ELR (cell line): Measurements from ENCODE around the gene DACT2.
"Not testable (repeated sequence)": the region's sequence is repeated elsewhere in the genome, so short reads cannot be mapped to it uniquely, and the experiment has no call there.

Experiments used
- DNase-seq: peaks from one replicate; pipeline ENCODE4 v3.0.0-alpha.2; 2015; ENCODE audit warnings: low read depth

DACT2 gene

GRCh38 chr6:168318579-168319278, 848 bp downstream of the DACT2 start:
- no peak for DNase-seq

DNA sequence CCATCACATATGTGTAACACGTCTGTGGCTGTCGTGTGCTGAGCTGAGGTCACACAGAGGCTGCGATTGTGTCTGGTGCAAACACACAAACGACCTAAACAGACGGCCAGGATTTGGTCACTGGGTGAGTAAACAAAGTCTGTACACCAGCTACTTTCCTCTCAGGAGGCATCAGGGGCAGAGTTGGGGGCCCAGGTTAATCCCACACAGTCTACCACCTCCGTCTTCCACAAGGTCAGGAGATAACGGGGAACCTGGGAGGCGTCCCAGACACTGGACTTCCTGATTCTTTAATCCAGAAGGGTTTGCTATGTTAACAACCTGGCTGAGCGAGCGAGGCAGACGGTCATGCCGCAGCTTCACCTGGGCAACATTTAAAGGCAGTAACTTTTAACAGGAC, 1.5 kb downstream of the DACT2 start:
- DNase-seq = no peak

DNA sequence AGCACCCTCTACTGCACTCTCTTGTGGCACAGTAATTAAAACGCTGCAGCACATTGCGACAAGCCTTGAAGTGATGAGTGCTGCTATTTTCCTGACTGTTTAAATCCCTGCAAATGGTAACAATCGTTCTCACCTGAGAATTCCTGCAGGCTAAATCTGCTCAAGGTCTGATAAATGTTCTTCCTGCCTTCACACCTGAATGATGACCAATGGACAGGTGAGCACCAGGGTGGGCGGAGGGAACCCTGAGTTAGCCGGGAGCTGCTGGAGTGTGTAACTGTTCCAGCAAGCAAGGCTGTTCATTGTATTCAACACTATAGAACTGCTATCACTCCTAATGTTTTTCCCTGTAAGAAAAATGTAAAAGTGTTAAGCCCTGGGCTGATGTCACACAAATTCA, 4.0 kb downstream of the DACT2 start:
- no peak for DNase-seq

DNA sequence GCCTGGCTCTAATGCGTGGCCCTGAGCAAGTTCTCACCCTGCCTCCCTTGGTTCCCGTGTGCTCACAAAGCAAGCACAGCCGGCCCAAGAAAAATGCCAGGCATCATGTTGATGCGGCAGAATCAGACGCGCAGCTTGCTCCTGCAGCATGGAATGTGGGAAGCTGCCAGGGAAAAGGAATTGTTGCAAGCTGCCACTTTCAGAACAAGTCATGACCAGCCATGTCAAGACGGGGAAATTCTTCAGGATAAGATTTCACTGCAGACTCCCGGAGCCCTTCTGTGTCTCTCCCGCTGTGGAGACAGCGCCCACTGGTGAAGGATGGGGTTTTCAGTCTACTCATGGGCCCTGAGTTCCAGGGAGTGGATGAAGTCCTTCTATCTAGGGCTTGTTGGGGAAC, 4.6 kb downstream of the DACT2 start:
- DNase-seq = no peak

GRCh38 chr6:168314021-168314420, 5.6 kb downstream of the DACT2 start:
- DNase-seq = no peak

DNA sequence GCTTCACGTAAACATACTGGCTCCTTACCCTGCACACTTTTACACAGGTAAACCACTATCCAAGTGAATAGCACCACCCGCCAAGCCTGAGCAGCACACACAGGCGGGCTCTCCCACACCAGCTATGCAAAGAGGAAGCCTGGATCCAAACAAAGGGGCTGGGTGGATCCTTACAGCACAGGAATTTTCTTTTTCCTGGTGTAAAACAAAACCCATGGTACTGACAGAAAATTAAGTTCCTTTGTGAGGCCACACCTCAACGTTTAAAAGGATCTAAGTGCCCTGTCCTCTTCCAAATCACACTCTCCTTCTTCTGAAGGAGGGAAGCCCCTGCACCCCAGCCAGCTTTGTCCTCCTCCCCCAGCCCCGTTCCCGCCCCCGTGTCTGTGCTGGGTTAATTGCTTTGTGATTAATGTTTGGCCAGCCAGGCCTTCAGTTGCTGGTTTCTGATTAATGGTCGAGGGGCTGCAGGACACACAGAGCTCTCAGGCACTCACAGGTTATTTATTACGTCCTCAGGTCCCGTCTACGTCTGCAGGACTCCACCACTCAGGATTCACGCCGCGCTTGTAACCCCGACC, 6.1 kb downstream of the DACT2 start:
- DNase-seq = no peak

DNA sequence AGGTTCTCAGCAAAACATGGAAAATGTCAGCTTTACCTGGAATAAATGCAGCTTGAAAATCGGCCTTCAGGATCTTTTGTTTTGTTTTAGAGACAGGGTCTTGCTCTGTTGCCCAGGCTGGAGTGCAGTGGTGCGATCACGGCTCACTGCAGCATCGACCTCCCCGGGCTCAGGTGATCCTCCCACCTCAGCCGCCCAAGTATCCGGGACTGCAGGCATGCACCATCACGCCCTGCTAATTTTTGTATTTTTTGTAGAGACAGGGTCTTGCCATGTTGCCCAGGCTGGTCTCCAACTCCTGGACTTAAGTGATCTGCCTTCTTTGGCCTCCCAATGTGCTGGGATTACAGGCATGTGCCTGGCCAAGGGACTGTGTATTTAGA, 7.5 kb downstream of the DACT2 start:
- not testable (repeated sequence) for DNase-seq

- no peak for DNase-seq
These were observed 8.0 kb downstream of the DACT2 start for GRCh38 chr6:168311410-168312124.

DNA sequence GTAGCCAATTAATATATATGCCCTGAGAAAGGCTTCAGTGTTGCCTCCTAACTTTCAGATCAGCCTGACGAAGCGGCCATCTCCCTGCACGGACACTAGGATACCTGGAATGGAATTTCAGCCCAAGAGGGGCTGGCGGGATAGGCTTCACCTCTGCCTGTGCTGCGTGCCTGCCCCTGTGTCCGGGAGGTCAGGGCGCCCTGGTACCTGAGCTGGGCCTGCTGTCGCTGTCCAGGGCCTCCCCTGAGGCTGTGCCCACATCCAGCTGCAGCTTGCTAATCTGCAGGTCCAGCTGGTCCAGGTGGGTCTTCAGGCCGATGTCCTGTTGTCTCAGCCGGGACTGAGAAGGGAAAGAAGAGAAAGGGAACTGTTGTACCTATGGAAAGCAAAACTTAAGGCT, 8.6 kb downstream of the DACT2 start:
- no peak for DNase-seq

- DNase-seq = no peak
These were observed 9.2 kb downstream of the DACT2 start for GRCh38 chr6:168310403-168310802.

GRCh38 chr6:168309997-168310396, 9.6 kb downstream of the DACT2 start:
- DNase-seq = no peak

GRCh38 chr6:168309183-168309582, 10.4 kb downstream of the DACT2 start:
- DNase-seq = no peak

- DNase-seq = no peak
These were observed 11.0 kb downstream of the DACT2 start for GRCh38 chr6:168308390-168309144.

DNA sequence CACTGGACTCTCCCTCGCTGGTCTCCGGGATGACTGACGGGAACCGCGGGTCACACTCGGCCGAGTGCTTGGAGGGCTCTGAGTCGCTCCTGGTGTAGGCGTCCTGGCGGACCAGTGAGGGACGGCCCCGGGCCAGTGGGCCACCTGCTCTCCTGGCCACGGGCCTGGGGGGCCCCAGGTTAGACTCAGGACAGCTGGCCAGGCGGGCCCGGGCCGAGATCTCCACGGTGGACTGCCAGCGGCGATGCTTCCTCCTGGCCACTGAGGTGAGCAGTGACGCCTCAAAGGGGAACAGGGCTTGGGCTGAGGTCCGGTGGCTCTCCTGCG, 11.9 kb downstream of the DACT2 start:
- no peak for DNase-seq

DNA sequence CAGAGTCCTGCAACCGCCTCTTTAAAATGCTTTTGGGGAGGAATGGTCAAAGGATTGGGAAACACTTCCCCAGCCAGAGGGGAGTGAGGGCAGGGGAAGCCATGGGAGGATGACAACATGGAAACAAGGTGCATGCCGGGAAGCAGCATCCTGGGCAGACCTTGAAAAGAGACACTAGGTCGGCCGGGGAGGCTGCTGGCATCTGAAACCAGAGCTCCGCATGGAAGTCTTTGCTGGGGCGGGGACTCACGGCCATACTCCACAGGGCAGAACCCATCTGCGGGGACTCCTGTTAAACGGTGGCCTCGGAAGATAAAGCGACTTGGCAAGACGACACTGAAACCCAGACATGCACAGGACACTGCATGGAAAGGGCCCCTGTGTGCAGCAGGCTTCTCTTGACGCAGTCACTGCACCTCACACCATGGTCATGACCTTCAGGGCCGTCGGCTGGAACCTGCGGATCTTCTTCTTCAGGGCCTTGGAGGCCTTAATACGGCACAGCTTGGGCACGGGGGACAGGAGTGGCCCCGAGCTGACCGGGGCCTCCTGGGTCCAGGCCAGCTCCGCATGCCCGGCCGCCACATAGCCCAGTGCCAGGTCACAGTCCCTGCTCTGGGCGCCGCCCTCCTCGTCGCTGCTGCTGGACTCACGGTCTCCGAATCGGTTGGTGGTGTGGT, 12.4 kb downstream of the DACT2 start:
- no peak for DNase-seq

DNA sequence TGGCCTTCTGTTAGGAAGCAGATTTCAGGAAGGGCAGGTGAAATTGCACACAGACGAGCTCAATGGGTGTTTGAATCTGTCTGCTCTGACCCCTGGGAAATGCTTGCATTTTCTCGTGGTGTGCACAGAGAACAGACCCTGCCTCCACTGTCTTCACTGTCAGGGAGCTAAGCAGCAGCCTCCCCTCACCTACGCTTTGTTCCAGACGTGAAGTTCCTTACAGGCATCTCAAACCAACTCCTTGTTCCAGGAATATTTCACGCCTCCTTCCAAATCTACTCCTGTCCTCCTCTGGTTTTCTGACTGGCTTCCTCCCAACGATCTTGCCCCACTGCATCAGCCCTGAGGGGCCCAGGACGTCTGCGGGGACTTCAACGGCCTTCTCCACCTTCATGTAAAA, 13.7 kb downstream of the DACT2 start:
- no peak for DNase-seq

- DNase-seq = no peak
These were observed 14.4 kb downstream of the DACT2 start for GRCh38 chr6:168305096-168305749.

GRCh38 chr6:168304752-168305015, 14.9 kb downstream of the DACT2 start:
- DNase-seq = no peak

DNA sequence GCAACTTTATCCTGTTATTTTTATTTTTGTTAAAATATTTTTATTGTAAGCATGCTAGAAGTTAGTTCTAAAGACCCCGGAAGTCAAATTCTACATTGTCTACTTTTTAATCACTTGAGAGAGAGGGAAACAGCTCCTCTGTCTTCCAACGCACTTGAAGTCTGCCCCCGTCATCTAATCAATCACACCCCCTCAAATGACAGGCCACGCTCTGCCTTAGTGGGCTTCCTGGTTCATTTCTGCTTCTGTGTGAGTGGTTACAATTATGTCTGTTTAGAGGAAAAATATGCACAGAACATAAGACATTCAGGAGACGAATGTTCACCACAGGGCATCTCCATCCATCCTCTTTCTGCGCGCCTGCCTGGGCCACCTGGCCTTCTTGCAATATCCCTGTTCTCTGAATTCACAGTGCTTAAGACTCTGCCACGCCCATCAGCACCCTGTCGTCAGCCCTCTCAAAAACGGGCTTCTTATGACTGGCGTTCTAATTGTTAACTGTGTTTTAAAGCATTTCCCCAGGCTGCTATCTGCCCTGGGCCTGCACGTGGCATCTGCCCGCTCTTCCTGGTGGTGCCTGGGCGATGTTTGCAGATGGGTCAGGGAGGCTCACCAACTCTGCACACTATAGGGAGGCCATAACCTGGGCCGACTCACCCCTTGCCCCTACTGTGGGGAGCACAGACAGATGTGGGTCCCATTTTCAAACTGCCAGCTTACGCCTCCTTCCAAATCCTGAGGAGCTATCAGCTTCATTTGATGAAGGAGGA, 15.4 kb downstream of the DACT2 start:
- no peak for DNase-seq

DNA sequence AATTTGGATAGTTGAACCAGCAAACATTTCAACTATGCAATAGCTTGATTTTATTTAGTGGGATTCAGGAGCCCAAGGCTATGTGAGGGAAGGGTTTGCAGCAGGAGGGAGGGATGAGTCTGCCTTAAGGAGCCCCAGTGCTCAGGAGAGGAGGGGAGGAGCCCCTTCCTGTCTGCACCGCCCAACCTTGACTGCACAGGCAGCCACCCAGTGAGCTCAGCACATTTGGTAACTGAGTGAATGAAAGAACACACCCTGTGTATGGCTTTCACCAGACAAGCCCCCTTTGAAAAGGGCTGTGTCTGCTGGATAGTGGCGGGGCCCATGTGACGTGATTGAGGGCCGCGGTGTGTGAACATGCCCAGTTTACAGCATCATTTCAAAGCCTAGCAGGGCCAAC, 17.0 kb downstream of the DACT2 start:
- DNase-seq = no peak

- DNase-seq = no peak
These were observed 17.8 kb downstream of the DACT2 start for GRCh38 chr6:168301648-168302398.
